Medulla oblongata (tissue), 1 donor: ENCODE results near the gene ADRA2A.

ENCODE experiments used
- DNase-seq: peaks from one replicate; pipeline ENCODE4 v3.0.0-alpha.2; 2015; ENCODE audit errors: extremely low spot score

The ADRA2A gene

DNA sequence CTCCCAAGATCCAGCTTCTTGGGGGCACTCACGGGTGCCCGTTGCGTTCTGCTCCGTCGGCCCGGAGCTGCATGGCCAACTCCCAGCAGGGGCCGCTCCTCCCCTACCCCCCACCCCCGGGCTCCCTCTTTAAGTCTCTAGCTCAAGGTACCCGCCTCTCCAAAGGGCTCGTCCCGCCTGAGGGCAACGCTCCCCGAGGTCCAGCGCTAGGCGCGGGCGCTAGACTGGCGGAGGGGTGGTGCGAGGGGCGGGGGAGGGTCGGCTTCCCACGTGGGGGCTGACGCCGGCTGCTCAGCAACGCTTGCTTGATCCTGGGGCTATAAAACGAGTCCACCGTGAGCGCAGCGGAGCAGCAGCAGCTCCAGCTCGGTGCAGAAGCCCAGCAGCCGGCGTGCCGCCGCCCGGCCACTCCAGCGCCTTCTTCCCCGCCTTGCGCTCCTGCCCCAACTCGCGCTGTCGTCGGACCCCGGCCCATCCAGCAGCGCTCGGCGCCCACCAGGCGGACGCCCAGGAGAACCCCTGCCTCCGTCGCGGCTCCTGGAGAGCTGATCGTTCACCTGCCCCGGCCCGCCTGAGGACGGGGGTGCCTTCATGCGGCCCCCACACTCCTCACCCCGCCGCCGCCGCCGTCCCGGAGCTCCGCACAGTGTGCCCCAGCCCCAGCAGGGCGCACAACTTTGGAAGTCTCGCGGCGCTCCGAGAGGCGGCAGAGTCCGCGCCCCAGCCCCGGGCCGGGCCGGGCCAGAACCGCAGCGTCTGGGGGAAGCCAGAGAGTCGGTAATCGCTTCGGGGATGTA is at the start of gene ADRA2A:
TSS of gene ADRA2A (plus strand) at position 348 of the 797 bp plus-strand sequence. CDS start 968 bp downstream, outside the sequence.
- DNase-seq: peak; percentile 30

DNA sequence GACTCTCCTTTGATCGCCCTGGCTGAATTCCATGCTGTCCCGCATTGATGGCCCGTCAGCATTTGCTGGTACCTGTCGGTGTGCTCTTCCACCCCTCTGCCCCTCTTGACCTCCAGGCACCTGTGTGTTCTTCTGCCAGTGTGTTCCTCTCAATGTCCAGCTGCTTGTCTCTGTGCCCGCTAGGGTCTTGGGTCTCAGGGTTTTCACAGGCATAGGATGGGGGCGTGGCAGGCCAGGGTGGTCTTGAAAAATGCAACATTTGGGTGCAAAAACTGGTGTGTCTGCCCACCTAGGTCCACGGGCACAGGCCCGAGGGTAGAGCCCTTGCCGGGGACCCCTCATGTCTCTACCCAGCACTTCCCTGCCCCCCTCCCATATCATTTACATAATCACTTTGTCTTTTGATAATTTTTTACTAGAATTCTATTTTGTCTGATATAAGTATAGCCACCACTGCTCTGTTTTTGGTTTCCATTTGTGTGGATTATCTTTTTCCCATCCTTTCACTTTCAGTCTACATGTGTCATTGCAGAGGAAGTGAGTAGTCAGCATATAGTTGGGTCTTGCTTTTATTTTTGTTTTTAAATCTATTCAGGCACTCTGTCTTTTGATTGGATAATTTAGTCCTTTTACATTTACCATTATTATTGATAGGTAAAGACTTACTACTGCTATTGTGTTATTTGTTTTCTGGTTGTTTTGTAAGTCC is 46.6 kb upstream of the ADRA2A start:
- DNase-seq: no peak

DNA sequence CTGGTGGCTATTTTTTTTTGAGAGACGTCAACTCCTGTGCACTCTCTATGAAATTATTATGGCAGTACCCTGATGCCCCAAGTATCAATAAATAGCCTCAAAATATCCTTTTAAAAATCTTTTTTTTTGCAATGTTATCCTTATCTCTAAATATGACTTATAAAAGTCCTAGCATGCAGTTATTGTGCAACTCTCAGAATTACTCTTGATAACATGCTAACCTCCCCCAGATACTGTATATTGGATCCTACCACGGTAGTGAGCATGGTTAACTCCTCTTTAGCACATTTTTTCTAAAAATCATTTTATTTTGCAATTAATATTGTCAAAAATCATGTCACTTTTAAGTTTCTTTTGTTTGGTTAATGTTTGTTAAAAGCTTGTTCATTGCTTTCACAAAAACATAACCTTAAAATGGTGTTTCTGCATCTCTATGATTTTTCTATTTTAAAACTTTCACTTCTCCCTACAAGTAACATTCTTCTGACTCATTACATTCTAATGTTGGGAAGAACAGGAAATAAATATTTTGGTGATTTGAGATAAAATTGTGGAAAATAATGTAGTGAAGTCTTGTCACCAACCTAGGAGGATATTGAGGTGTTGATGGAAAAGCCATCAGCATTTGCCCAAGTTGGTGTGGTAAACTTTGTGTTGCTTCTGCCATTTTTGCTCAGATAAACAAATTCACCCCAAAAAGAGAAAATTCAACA is 42.1 kb upstream of the ADRA2A start:
- DNase-seq: no peak

DNA sequence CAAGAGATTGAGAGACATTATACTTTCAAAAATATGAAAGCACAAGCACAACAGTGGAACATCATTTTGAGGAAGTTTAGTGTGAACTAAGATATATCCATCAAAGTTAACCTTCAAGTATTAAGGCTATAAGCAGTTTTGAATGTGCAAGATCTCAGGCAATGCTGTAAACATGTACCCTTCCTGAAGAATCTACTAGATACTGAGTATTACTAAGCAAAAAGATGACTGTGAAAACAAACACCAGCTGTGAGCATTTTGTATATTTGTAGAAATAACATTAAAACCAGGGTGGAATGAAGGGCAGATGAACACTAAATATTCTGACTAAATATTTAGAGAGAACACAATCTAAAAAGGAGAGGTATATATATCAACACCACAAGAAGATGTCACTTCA is 41.3 kb upstream of the ADRA2A start:
- DNase-seq: no peak

DNA sequence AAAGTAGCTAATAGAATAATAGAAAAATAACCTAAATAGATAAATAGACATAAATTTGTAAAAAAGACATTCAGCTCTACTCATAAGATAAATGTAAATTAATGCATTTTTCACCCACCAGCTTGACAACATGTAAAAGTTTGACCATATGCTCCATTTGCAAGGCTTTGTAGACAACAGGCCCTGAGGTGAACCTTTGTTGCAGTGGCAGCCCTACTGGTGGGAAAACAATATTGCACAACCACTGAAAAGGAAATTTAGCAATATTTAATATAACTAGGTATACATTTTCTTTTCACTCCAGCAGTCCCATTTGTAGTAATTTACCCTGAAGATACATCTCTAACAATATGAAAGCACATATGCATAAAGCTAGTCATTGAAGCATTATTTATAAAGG is 39.0 kb upstream of the ADRA2A start:
- DNase-seq: no peak

DNA sequence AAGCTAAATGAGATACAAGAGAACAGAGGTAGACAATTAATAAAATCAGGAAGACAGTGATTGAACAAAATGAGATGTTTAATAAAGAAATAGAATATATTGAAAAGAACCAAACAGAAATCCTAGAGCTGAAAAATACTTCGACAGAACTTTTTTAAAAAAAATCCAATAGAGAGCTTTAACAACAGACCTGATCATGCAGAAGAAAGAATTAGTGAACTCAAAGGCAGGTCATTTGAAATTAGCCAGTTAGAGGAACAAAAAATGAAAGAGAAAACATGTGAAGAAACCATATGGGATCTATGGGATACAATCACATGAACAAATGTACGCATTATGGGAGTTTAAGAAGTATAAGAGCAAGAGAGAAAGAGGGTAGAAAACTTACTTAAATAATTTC is 37.3 kb upstream of the ADRA2A start:
- DNase-seq: no peak

DNA sequence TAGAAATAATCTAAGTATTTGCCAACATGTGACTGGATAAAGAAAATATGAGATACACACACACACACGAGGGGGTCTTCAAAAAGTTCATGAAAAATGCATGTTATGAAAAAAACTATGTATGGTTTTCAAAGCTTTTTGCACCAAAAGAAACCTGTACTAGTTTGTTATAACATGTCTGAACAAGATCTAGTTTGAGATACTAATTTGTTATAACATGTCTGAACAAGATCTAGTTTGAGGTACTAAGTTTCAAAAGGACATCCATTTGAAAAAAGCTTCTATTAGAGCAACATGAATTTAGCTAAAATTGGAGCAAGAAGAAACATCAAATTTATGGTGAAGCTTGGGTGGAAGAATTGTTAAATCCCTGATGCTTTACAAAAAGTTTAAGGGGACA is 19.8 kb upstream of the ADRA2A start:
- no peak for DNase-seq

DNA sequence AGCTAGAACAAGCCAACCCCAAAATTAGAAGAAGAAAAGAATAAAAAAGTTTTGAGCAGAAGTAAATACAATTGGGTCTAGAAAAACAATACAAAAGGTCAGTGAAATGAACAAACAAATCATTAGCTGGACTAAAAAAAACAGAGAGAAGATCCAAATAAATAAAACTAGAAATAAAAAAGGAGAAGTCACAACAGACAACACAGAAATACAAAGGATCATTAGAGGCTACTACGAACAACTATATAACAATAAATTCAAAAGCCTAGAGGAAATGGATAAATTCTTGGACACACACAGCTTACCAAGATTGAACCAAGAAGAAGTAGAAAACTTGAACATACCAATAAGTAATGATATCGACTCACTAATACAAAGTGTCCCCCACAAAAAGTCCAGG is 13.4 kb upstream of the ADRA2A start:
- DNase-seq: no peak

DNA sequence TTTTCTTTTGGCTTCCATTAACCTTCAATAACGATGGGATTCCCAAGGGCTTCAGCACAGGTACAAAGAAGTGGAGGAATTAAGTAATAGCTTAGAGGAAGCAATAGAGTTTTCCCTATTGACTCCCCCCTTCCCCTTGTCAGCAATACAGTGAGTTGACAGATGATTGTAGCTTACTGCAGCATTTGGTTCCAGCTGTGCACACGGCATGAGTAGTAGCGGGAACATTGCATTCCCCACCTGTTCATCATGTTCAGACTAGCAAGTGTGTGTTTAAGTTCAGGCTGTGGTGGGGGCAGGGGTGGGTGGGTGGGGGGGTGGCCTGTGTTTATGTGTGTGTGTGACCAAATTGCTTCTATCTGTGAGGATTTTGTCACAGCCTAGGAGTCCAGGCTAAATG is 4.6 kb upstream of the ADRA2A start:
- DNase-seq: no peak

DNA sequence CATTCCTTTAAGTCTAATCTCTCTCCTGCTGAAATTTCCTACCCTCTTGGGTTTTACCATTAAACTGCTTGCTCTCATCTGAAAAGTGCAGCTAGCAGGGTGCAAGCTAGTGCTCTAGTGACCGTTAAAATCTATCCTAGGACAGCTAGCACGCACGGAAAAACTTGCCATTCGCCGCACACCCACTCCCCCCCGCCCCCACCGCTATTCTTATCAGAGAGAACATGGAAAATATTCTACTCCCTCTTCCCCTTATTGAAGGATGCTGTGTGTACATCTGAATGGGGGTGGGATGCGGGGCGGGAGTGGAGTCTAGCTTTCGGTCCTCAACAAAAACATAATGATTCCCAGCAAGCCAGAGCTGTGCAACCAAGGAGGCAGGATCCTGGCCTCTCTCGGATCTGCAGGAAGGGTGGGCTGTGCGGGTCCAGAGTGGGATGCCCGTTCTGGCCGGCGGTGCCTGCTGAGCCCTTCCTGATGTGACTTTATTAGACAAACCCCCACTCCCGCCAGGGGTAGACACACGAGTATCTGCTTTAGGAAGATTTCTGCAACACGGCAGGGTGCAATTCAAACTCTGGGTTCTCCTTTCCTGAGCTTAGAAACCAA is 1.1 kb upstream of the ADRA2A start:
- DNase-seq: no peak

DNA sequence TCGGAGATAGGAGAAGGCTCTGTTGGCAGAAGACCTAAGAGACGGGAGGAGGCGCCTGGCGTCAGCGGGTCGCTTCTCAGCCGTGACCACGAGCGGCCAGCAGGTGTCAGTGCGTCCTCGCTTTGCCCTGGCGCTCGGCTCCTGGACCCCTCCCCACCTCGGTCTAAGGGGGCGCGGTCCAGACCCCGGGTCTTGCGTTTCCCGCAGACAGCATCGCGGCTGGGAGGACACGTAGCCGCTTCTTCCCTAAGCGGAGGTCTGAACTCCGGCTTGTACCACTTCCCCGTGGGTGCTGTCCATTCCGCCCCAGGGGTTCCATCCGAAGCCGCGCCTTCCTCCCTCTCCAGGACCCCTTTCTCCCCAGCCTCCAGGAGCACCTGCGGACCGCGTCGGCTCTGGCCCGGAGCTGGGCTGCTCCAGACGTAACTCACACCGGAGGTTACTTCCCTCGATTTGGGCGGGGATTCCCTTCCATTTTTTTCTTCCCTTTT is 593 bp upstream of the ADRA2A start:
- peak; percentile 70 for DNase-seq

DNA sequence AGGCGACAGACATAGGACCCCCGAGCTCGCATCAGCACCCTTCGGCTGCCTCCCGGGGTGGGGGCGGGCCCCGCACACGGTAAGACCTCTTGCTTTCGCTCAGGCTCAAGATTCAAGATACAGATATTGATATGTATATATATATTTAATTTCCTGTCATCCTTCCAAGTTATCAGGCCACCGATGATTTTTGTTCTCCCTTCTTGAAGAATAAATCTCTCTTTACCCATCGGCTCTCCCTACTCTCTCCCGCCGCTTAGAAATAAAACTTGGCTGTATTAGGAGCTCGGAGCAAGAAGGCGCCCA is 603 bp downstream of the ADRA2A start:
- DNase-seq: no peak

DNA sequence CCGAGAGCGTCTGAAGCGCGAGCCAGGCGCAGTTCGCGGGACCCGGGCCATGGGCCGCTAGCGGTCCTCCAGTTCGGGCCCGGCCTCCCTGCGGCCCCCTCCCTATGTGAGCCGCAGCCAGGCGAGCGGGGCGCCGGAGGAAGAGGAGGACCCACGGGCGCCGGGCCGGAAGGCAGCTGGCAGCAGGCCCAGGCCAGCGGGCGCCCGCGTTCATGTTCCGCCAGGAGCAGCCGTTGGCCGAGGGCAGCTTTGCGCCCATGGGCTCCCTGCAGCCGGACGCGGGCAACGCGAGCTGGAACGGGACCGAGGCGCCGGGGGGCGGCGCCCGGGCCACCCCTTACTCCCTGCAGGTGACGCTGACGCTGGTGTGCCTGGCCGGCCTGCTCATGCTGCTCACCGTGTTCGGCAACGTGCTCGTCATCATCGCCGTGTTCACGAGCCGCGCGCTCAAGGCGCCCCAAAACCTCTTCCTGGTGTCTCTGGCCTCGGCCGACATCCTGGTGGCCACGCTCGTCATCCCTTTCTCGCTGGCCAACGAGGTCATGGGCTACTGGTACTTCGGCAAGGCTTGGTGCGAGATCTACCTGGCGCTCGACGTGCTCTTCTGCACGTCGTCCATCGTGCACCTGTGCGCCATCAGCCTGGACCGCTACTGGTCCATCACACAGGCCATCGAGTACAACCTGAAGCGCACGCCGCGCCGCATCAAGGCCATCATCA is 1.1 kb downstream of the ADRA2A start:
- no peak for DNase-seq

DNA sequence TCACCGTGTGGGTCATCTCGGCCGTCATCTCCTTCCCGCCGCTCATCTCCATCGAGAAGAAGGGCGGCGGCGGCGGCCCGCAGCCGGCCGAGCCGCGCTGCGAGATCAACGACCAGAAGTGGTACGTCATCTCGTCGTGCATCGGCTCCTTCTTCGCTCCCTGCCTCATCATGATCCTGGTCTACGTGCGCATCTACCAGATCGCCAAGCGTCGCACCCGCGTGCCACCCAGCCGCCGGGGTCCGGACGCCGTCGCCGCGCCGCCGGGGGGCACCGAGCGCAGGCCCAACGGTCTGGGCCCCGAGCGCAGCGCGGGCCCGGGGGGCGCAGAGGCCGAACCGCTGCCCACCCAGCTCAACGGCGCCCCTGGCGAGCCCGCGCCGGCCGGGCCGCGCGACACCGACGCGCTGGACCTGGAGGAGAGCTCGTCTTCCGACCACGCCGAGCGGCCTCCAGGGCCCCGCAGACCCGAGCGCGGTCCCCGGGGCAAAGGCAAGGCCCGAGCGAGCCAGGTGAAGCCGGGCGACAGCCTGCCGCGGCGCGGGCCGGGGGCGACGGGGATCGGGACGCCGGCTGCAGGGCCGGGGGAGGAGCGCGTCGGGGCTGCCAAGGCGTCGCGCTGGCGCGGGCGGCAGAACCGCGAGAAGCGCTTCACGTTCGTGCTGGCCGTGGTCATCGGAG is 1.8 kb downstream of the ADRA2A start:
- no peak for DNase-seq

DNA sequence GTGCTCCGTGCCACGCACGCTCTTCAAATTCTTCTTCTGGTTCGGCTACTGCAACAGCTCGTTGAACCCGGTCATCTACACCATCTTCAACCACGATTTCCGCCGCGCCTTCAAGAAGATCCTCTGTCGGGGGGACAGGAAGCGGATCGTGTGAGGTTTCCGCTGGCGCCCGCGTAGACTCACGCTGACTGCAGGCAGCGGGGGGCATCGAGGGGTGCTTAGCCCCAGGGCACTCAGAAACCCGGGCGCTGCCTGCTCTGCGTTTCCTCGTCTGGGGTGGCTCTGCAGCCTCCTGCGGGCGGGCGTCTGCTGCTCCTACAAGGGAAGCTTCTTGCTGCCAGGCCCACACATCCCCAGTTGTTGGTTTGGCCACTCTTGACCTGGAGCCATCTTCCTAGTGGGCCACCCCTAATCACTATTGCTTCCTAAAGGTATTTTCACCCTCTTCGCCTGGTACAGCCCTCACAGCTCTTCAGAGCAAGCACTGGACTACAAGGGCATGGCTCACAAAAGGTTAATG is 2.5 kb downstream of the ADRA2A start:
- no peak for DNase-seq

DNA sequence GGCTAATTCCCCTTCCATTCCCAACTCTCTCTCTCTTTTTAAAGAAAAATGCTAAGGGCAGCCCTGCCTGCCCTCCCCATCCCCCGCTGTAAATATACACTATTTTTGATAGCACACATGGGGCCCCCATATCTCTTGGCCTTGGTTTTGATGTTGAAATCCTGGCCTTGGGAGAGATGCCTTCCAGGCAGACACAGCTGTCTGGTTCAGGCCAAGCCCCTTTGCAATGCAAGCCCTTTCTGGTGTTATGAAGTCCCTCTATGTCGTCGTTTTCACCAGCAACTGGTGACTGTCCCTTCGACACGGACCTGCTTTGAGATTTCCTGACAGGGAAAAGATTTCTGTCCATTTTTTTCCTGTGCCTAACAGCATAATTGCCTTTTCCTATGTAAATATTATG is 3.0 kb downstream of the ADRA2A start:
- no peak for DNase-seq

DNA sequence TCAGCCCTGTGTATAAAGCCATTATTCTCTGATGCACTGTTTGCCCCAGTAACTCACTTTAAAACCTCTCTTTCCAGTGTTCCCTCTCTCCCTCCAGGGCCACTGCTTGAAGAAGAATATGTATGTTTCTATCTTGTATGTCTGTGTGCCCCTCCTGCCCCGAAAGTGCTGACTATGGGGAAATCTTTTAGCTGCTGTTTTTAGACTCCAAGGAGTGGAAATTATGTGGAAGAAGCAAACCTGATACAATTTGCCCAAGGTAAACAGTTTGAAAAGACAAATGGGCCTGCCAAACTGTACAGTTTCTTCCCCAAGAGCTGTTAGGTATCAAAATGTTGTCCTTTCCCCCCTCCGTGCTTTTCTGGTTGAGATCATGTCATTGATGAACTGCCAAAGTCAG is 3.4 kb downstream of the ADRA2A start:
- no peak for DNase-seq

DNA sequence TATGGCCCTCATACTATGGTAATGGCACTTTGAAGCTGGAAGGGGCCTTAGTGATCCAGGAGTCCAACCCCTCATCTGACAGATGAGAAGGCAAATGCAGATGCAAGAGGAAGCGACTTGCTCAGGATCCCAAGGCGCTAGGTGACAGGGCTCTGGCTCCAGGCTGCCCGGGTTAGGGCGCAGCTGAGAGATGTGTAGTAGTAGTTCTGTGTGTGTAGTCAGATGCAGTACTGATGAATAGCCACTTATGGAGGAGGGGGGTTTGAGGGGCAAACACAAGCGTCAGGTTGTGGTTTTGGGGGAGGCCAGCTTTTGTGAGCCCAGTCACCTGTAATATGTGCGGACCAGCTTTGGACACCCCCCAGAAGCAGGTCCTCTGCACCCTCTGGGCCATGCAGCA is 4.8 kb downstream of the ADRA2A start:
- DNase-seq: no peak

DNA sequence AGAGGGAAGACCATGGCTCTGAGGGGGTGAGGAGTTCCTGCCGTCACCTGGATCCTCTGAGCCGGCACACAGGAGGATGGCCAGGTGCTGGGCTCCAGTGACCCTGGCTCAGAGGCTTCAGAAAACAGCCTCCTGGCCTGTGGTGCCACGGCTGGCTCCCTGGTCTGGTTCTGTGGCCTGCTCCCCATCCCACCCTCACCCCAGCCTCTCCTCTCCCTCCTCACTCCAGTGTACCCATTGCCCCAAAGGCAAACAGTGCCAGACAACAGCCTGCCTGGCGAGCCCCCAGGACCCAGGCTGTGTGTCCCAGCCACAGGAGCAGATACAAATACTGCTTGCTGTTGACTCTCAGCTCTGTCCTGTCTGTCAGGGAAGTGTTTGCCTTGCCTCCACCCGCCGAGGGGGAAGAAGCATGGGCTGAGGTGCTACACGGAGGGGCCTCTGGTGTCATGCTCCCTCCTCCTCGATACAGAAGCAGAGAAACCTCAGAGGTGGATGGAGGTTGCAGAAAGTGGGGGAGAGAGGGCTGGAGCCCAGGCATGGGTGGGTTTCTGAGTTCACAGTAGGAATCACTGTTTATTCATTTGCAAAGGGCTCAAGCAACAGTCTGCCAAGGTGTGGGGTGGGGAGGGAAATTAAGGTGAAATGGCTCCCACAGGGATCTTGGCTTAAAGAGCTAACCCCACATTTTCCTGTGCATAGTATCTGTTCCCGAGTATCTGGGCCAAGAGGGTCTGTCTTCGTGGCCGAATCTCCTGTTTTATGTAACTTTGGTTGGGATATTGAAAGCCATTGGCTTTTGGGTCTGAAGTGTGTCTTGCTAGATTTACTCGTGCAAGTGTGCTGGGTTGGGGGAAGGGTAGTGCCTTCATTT is 5.5 kb downstream of the ADRA2A start:
- no peak for DNase-seq
